WTC11 (cell line): ENCODE measurements around the gene CD160. TPM values are rescaled to one million over a fixed set of nuclear protein-coding genes. Genes with fewer than 3 reads are reported as not detected.

Experiments
- ATAC-seq: fragments of 200-7000 bp; cut with Tn5 transposase; 2 replicates; pipeline ENCODE4 v1.10.0; 2021; ENCODE audit warnings: mild to moderate bottlenecking, moderate library complexity
- CTCF ChIA-PET: fragments of 300-600 bp; sonication (Branson Sonifier 250); formaldehyde crosslinking; loops from one replicate; lab custom pipeline; 2021; ENCODE audit warnings: antibody characterized with exemption; lab: Charles Lee
- POLR2A ChIA-PET: fragments of 350-600 bp; sonication (Branson Sonifier 250); formaldehyde crosslinking; loops from one replicate; lab custom pipeline; 2021; ENCODE audit warnings: antibody characterized with exemption; lab: Charles Lee
- DNase-seq: peaks from one replicate; pipeline ENCODE4 v3.0.0; 2021; ENCODE audit warnings: low spot score
- H3K27ac Mint-ChIP-seq: 2 replicates; pipeline ENCODE4 v1.8.0; 2021; ENCODE audit warnings: mixed read lengths
- H3K27me3 Mint-ChIP-seq: 2 replicates; pipeline ENCODE4 v1.8.0; 2021; ENCODE audit warnings: low read depth, mild to moderate bottlenecking, moderate library complexity, mixed read lengths
- H3K36me3 Mint-ChIP-seq: 2 replicates; pipeline ENCODE4 v1.8.0; 2021; ENCODE audit warnings: mixed read lengths
- H3K4me1 Mint-ChIP-seq: 2 replicates; pipeline ENCODE4 v1.8.0; 2022; ENCODE audit warnings: mixed read lengths
- H3K4me3 Mint-ChIP-seq: 2 replicates; pipeline ENCODE4 v1.8.0; 2021; ENCODE audit warnings: mild to moderate bottlenecking, moderate library complexity, mixed read lengths
- H3K9me3 Mint-ChIP-seq: 2 replicates; pipeline ENCODE4 v1.8.0; 2021; ENCODE audit warnings: mixed read lengths
- ATF1 ChIP-seq: sonication (generic); formaldehyde crosslinking; IDR thresholded peaks from 2 replicates; pipeline ENCODE4 v1.8.1; 2023; ENCODE audit warnings: mild to moderate bottlenecking, moderate library complexity, missing genetic modification reagents
- ATF6 ChIP-seq: sonication (generic); formaldehyde crosslinking; IDR thresholded peaks from 2 replicates; pipeline ENCODE4 v1.8.1; 2023; ENCODE audit warnings: mild to moderate bottlenecking, missing genetic modification reagents
- CBFB ChIP-seq: sonication (generic); formaldehyde crosslinking; IDR thresholded peaks from 2 replicates; pipeline ENCODE4 v1.8.1; 2022; ENCODE audit warnings: mild to moderate bottlenecking, low read depth, missing genetic modification reagents
- CTCF ChIP-seq: fragments of 200-600 bp; IDR thresholded peaks from 2 replicates; pipeline ENCODE4 v1.8.0; 2022; ENCODE audit warnings: antibody characterized with exemption
- ESRRA ChIP-seq: sonication (generic); formaldehyde crosslinking; IDR thresholded peaks from 2 replicates; pipeline ENCODE4 v1.8.1; 2022; ENCODE audit warnings: mild to moderate bottlenecking, missing genetic modification reagents, borderline replicate concordance
- IRF1 ChIP-seq: sonication (generic); formaldehyde crosslinking; IDR thresholded peaks from 2 replicates; pipeline ENCODE4 v1.8.0; 2023; ENCODE audit warnings: missing genetic modification reagents
- KAT7 ChIP-seq: sonication (generic); formaldehyde crosslinking; IDR thresholded peaks from 2 replicates; pipeline ENCODE4 v1.8.1; 2023; ENCODE audit warnings: missing genetic modification reagents, mild to moderate bottlenecking, borderline replicate concordance
- MAX ChIP-seq: sonication (generic); formaldehyde crosslinking; IDR thresholded peaks from 2 replicates; pipeline ENCODE4 v1.8.0; 2022; ENCODE audit warnings: mild to moderate bottlenecking, missing genetic modification reagents
- MYBL2 ChIP-seq: sonication (generic); formaldehyde crosslinking; IDR thresholded peaks from 2 replicates; pipeline ENCODE4 v1.8.1; 2023; ENCODE audit warnings: mild to moderate bottlenecking, moderate library complexity, missing genetic modification reagents
- NFATC4 ChIP-seq: fragments of 250-450 bp; sonication (Bioruptor Pico); IDR thresholded peaks from 2 replicates; pipeline ENCODE4 v1.9.0; 2021; ENCODE audit warnings: mild to moderate bottlenecking
- NFE2L1 ChIP-seq: sonication (generic); formaldehyde crosslinking; IDR thresholded peaks from 2 replicates; pipeline ENCODE4 v1.8.1; 2023; ENCODE audit warnings: missing genetic modification reagents
- NR3C1 ChIP-seq: sonication (generic); formaldehyde crosslinking; conservative IDR thresholded peaks from 2 replicates; pipeline ENCODE4 v1.8.1; 2023; ENCODE audit warnings: low read depth, mild to moderate bottlenecking, missing genetic modification reagents
- PREB ChIP-seq: sonication (generic); formaldehyde crosslinking; IDR thresholded peaks from 2 replicates; pipeline ENCODE4 v1.8.1; 2022; ENCODE audit warnings: mild to moderate bottlenecking, missing genetic modification reagents, moderate library complexity, borderline replicate concordance
- RORB ChIP-seq: fragments of 250-450 bp; sonication (Bioruptor Pico); IDR thresholded peaks from 2 replicates; pipeline ENCODE4 v1.9.0; 2021; ENCODE audit warnings: mild to moderate bottlenecking
- SMAD3 ChIP-seq: sonication (generic); formaldehyde crosslinking; IDR thresholded peaks from 2 replicates; pipeline ENCODE4 v1.8.0; 2022; ENCODE audit warnings: missing genetic modification reagents, mild to moderate bottlenecking, borderline replicate concordance
- SMAD4 ChIP-seq: sonication (generic); formaldehyde crosslinking; IDR thresholded peaks from 2 replicates; pipeline ENCODE4 v1.8.0; 2022; ENCODE audit warnings: mild to moderate bottlenecking, missing genetic modification reagents
- ZBTB43 ChIP-seq: sonication (generic); formaldehyde crosslinking; IDR thresholded peaks from 2 replicates; pipeline ENCODE4 v1.8.1; 2023; ENCODE audit warnings: mild to moderate bottlenecking, missing genetic modification reagents
- ZNF423 ChIP-seq: fragments of 250-450 bp; sonication (Bioruptor Pico); IDR thresholded peaks from 2 replicates; pipeline ENCODE4 v2.1.2; 2022; ENCODE audit warnings: mild to moderate bottlenecking, moderate library complexity
- ZNF671 ChIP-seq: fragments of 250-450 bp; sonication (Bioruptor Pico); IDR thresholded peaks from 2 replicates; pipeline ENCODE4 v1.8.0; 2021; ENCODE audit warnings: mild to moderate bottlenecking
- total RNA-seq: library from RNA; stranded (reverse); gene quantifications from 3 replicates; pipeline ENCODE4 v1.2.3, GENCODE V29; 2021

CD160 gene
- total RNA-seq, 1 experiment from 2014 or later, result not detected

- no peak for DNase-seq
- Mint-ChIP-seq H3K4me3 (no peak overlapping the region), H3K4me1 (no peaks in the 10 kb centered on the region; the same call in 1 of the 2 replicates), H3K27ac (no peak overlapping the region), H3K9me3 (no peaks in the 10 kb centered on the region), H3K27me3 (no peaks in the 10 kb centered on the region), H3K36me3 (peaks cover 30% of the 10 kb centered on the region)
- ChIA-PET POLR2A (interaction anchor here (0.5 kb wide), 1 partner anchor 15 kb away, joined by 3 read pairs; no protein-coding TSS in a partner anchor), CTCF (no interaction called here)
- TF ChIP-seq RORB (CRISPR knock-in tag) (no peak), ATF1 (CRISPR knock-in tag) (no peak), SMAD3 (CRISPR knock-in tag) (no peak), CBFB (CRISPR knock-in tag) (no peak), ZNF671 (CRISPR knock-in tag) (no peak), CTCF (no peak)
- ATAC-seq, result no peak
Measured at GRCh38 chr1:145771056-145771455, 51.8 kb downstream of the CD160 start.

- no peak overlapping the region for H3K4me3 Mint-ChIP-seq
Measured at GRCh38 chr1:145773423-145773822, 54.1 kb downstream of the CD160 start.

More at GRCh38 chr1:145773423-145773822, 54.1 kb downstream of the CD160 start:
- H3K4me1 Mint-ChIP-seq, result no peaks in the 10 kb centered on the region; the same call in 1 of the 2 replicates
- H3K27ac Mint-ChIP-seq, result peak overlapping the region; percentile 37; the same call in 1 of the 2 replicates
- peaks cover 16% of the 10 kb centered on the region for H3K36me3 Mint-ChIP-seq
- no peaks in the 10 kb centered on the region for H3K9me3 Mint-ChIP-seq
- no peaks in the 10 kb centered on the region for H3K27me3 Mint-ChIP-seq
- CTCF ChIA-PET, result interaction anchor here (1.0 to 1.5 kb wide), 2 partner anchors 50 to 71 kb away, joined by 3 to 4 read pairs; partner anchors contain the start of genes POLR3C and RNF115
- TF ChIP-seq SMAD3 (CRISPR knock-in tag) (no peak), IRF1 (no peak), NFATC4 (CRISPR knock-in tag) (no peak), MYBL2 (CRISPR knock-in tag) (no peak), KAT7 (CRISPR knock-in tag) (no peak), MAX (CRISPR knock-in tag) (no peak), ESRRA (CRISPR knock-in tag) (no peak), PREB (CRISPR knock-in tag) (no peak), NR3C1 (CRISPR knock-in tag) (no peak), ATF6 (CRISPR knock-in tag) (no peak), NFE2L1 (CRISPR knock-in tag) (no peak), ZNF423 (no peak), ZBTB43 (CRISPR knock-in tag) (no peak), SMAD4 (CRISPR knock-in tag) (no peak)
- TF ChIP-seq, all 79 proteins: peak for 0
- DNase-seq (no peak), ATAC-seq (no peak)
- POLR2A ChIA-PET, result no interaction called here
